Panc1 (cell line): ENCODE measurements around the gene AGAP1.

Source experiments
- POLR2AphosphoS5 ChIP-seq: IDR thresholded peaks from 2 replicates; pipeline ENCODE4 v1.6.1; 2012; ENCODE audit warnings: mild to moderate bottlenecking, low read depth, low read length, moderate library complexity
- SIN3A ChIP-seq: IDR thresholded peaks from 2 replicates; pipeline ENCODE4 v1.6.1; 2012; ENCODE audit warnings: low read depth, mild to moderate bottlenecking, low read length, moderate library complexity, borderline replicate concordance; ENCODE audit not compliant: insufficient read depth
- TCF7L2 ChIP-seq: IDR thresholded peaks from 2 replicates; pipeline ENCODE4 v1.6.1; 2011; ENCODE audit warnings: mild to moderate bottlenecking, low read depth, low read length, inconsistent platforms
- TF ChIP-seq, protein P1 (sequence below), 2 experiments: IDR thresholded peaks; 2 replicates each; pipeline ENCODE4 v1.6.1; 2011 to 2012; ENCODE audit warnings: low read depth in 2 of 2, control low read depth in 1 of 2, low read length in 1 of 2, mild to moderate bottlenecking in 1 of 2, moderate library complexity in 1 of 2; ENCODE audit not compliant: insufficient read depth in 1 of 2
- TF ChIP-seq, protein P2 (sequence below): fragments of 450-650 bp; IDR thresholded peaks from 2 replicates; pipeline ENCODE4 v1.5.1; 2017; ENCODE audit warnings: mild to moderate bottlenecking

DNA sequence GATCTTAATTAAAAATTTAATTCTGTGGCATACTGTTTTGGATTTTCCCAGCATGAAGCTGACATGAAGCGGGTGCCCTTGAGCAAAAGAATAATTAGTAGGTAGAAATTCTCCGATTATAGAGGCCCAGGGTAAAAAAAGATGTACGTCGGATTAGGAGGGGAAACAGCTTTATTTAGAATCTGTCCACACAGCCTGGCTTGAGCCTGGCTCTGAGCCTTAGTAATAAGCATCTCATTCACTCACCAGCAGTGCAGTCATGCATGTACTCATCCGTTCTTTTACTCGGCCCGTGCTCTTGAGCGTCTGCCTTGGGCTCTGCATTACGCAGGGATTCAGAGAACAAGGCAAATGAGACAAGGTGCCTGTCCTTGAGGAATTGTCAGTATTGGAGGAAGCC is 219.3 kb downstream of the AGAP1 start:
- TF ChIP-seq, protein P1, sequence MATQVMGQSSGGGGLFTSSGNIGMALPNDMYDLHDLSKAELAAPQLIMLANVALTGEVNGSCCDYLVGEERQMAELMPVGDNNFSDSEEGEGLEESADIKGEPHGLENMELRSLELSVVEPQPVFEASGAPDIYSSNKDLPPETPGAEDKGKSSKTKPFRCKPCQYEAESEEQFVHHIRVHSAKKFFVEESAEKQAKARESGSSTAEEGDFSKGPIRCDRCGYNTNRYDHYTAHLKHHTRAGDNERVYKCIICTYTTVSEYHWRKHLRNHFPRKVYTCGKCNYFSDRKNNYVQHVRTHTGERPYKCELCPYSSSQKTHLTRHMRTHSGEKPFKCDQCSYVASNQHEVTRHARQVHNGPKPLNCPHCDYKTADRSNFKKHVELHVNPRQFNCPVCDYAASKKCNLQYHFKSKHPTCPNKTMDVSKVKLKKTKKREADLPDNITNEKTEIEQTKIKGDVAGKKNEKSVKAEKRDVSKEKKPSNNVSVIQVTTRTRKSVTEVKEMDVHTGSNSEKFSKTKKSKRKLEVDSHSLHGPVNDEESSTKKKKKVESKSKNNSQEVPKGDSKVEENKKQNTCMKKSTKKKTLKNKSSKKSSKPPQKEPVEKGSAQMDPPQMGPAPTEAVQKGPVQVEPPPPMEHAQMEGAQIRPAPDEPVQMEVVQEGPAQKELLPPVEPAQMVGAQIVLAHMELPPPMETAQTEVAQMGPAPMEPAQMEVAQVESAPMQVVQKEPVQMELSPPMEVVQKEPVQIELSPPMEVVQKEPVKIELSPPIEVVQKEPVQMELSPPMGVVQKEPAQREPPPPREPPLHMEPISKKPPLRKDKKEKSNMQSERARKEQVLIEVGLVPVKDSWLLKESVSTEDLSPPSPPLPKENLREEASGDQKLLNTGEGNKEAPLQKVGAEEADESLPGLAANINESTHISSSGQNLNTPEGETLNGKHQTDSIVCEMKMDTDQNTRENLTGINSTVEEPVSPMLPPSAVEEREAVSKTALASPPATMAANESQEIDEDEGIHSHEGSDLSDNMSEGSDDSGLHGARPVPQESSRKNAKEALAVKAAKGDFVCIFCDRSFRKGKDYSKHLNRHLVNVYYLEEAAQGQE (IDR thresholded peaks at IDR 0.05; ENCODE audit: insufficient read depth in 1 of 2, low read depth in 2 of 2, low read length in 1 of 2): no peak
- TF ChIP-seq, protein P2, sequence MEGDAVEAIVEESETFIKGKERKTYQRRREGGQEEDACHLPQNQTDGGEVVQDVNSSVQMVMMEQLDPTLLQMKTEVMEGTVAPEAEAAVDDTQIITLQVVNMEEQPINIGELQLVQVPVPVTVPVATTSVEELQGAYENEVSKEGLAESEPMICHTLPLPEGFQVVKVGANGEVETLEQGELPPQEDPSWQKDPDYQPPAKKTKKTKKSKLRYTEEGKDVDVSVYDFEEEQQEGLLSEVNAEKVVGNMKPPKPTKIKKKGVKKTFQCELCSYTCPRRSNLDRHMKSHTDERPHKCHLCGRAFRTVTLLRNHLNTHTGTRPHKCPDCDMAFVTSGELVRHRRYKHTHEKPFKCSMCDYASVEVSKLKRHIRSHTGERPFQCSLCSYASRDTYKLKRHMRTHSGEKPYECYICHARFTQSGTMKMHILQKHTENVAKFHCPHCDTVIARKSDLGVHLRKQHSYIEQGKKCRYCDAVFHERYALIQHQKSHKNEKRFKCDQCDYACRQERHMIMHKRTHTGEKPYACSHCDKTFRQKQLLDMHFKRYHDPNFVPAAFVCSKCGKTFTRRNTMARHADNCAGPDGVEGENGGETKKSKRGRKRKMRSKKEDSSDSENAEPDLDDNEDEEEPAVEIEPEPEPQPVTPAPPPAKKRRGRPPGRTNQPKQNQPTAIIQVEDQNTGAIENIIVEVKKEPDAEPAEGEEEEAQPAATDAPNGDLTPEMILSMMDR: no peak
- no peak for TF ChIP-seq POLR2AphosphoS5
- TF ChIP-seq SIN3A: no peak
- no peak for TF ChIP-seq TCF7L2
